ENCODE measurements around the gene SLC49A3. TPM values are rescaled to one million over a fixed set of nuclear protein-coding genes. Genes with fewer than 3 reads are reported as not detected.

Gene SLC49A3
- total and polyA plus RNA-seq, 2 of the 13 experiments (the other 11 are each of a cell fraction or from before 2014, with no cell fraction given): 0.07 to 0.17 TPM

GRCh38 chr4:723751-724530, 35.0 kb upstream of the SLC49A3 start (continued):
- TF ChIP-seq, protein P1, sequence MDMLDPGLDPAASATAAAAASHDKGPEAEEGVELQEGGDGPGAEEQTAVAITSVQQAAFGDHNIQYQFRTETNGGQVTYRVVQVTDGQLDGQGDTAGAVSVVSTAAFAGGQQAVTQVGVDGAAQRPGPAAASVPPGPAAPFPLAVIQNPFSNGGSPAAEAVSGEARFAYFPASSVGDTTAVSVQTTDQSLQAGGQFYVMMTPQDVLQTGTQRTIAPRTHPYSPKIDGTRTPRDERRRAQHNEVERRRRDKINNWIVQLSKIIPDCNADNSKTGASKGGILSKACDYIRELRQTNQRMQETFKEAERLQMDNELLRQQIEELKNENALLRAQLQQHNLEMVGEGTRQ (IDR thresholded peaks at IDR 0.05; ENCODE audit: low read depth, low read length): no peak
- TF ChIP-seq, protein P1 (CRISPR knock-in tag; IDR thresholded peaks at IDR 0.05; ENCODE audit: borderline replicate concordance): no peak
- TF ChIP-seq, protein P2, sequence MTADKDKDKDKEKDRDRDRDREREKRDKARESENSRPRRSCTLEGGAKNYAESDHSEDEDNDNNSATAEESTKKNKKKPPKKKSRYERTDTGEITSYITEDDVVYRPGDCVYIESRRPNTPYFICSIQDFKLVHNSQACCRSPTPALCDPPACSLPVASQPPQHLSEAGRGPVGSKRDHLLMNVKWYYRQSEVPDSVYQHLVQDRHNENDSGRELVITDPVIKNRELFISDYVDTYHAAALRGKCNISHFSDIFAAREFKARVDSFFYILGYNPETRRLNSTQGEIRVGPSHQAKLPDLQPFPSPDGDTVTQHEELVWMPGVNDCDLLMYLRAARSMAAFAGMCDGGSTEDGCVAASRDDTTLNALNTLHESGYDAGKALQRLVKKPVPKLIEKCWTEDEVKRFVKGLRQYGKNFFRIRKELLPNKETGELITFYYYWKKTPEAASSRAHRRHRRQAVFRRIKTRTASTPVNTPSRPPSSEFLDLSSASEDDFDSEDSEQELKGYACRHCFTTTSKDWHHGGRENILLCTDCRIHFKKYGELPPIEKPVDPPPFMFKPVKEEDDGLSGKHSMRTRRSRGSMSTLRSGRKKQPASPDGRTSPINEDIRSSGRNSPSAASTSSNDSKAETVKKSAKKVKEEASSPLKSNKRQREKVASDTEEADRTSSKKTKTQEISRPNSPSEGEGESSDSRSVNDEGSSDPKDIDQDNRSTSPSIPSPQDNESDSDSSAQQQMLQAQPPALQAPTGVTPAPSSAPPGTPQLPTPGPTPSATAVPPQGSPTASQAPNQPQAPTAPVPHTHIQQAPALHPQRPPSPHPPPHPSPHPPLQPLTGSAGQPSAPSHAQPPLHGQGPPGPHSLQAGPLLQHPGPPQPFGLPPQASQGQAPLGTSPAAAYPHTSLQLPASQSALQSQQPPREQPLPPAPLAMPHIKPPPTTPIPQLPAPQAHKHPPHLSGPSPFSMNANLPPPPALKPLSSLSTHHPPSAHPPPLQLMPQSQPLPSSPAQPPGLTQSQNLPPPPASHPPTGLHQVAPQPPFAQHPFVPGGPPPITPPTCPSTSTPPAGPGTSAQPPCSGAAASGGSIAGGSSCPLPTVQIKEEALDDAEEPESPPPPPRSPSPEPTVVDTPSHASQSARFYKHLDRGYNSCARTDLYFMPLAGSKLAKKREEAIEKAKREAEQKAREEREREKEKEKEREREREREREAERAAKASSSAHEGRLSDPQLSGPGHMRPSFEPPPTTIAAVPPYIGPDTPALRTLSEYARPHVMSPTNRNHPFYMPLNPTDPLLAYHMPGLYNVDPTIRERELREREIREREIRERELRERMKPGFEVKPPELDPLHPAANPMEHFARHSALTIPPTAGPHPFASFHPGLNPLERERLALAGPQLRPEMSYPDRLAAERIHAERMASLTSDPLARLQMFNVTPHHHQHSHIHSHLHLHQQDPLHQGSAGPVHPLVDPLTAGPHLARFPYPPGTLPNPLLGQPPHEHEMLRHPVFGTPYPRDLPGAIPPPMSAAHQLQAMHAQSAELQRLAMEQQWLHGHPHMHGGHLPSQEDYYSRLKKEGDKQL (CRISPR knock-in tag; IDR thresholded peaks at IDR 0.05; ENCODE audit: low read depth): no peak
- TF ChIP-seq GRHL1 (CRISPR knock-in tag; conservative IDR thresholded peaks at IDR 0.05) (no peak), MXD4 (CRISPR knock-in tag; IDR thresholded peaks at IDR 0.05) (no peak), PAWR (CRISPR knock-in tag; IDR thresholded peaks at IDR 0.05; ENCODE audit: borderline replicate concordance) (no peak), MAZ (IDR thresholded peaks at IDR 0.05; ENCODE audit: borderline replicate concordance, low read depth, low read length) (no peak), MAZ (CRISPR knock-in tag; IDR thresholded peaks at IDR 0.05; ENCODE audit: low read depth) (no peak), AGO2 (optimal IDR thresholded peaks at IDR 0.05; ENCODE audit: low read depth, low read length) (no peak), PHF21A (CRISPR knock-in tag; IDR thresholded peaks at IDR 0.05) (0 out of 2 replicates have a peak, but pooled peaks have one; percentile 27), TOE1 (CRISPR knock-in tag; IDR thresholded peaks at IDR 0.05) (no peak), GMEB2 (CRISPR knock-in tag; IDR thresholded peaks at IDR 0.05; ENCODE audit: low read depth) (no peak), SP5 (CRISPR knock-in tag; IDR thresholded peaks at IDR 0.05; ENCODE audit: borderline replicate concordance, low read depth) (peak; percentile 75; the same call in 1 of the 2 replicates)
- TF ChIP-seq, protein P3, sequence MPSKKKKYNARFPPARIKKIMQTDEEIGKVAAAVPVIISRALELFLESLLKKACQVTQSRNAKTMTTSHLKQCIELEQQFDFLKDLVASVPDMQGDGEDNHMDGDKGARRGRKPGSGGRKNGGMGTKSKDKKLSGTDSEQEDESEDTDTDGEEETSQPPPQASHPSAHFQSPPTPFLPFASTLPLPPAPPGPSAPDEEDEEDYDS (CRISPR knock-in tag; IDR thresholded peaks at IDR 0.05): no peak
- TF ChIP-seq, protein P4, sequence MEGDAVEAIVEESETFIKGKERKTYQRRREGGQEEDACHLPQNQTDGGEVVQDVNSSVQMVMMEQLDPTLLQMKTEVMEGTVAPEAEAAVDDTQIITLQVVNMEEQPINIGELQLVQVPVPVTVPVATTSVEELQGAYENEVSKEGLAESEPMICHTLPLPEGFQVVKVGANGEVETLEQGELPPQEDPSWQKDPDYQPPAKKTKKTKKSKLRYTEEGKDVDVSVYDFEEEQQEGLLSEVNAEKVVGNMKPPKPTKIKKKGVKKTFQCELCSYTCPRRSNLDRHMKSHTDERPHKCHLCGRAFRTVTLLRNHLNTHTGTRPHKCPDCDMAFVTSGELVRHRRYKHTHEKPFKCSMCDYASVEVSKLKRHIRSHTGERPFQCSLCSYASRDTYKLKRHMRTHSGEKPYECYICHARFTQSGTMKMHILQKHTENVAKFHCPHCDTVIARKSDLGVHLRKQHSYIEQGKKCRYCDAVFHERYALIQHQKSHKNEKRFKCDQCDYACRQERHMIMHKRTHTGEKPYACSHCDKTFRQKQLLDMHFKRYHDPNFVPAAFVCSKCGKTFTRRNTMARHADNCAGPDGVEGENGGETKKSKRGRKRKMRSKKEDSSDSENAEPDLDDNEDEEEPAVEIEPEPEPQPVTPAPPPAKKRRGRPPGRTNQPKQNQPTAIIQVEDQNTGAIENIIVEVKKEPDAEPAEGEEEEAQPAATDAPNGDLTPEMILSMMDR (CRISPR knock-in tag; IDR thresholded peaks at IDR 0.05): peak; percentile 66
